ENCODE results near the gene MYO7A. TPM values are rescaled to one million over a fixed set of nuclear protein-coding genes. Genes with fewer than 3 reads are reported as not detected.

Gene MYO7A
- total RNA-seq, 2 experiments from 2014 or later: 0.61 to 0.63 TPM

DNA sequence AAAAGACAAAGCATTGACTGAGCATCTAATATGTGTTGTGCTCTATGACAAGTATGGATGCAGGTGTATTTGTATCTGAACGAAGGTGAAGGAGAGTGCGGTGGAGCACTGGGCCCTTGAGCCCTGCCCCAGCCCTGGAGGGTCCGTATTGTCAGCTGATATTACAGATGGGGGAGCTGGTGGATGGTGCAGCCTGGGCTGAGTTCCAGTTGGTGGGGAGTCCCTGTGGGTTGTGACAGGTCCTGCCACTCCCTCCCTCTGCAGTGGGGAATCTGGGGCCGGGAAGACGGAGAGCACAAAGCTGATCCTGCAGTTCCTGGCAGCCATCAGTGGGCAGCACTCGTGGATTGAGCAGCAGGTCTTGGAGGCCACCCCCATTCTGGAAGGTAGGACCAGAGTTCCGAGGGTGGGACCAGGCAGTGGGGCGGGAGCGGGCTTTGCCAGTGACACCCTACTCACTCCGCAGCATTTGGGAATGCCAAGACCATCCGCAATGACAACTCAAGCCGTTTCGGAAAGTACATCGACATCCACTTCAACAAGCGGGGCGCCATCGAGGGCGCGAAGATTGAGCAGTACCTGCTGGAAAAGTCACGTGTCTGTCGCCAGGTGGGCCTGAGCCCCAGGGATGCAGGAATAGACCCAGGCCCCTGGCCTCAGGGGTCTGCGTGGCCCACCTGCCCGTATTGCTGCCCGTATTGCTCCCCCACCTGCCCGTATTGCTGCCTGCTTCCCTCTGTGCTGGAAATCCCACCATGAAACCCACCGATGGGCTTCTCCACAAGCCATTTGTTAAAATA, 28.6 kb downstream of the MYO7A start:
- intact Hi-C loops (cut with DNase I, micrococcal nuclease): no loop called here
- H3K36me3 ChIP-seq (ENCODE audit: insufficient read depth, low read length): no peaks in the 10 kb centered on the region
- no peaks in the 10 kb centered on the region for H3K9me3 Mint-ChIP-seq
- H3K27me3 Mint-ChIP-seq: no peaks in the 10 kb centered on the region
- no peaks in the 10 kb centered on the region for H3K27me3 ChIP-seq (ENCODE audit: control insufficient read depth in 1 of 2, insufficient read depth in 2 of 2, low read length in 2 of 2)
- no peak overlapping the region for H3K4me3 ChIP-seq (ENCODE audit: low read length)
- DNase-seq (no peak), ATAC-seq (ENCODE audit: poor library complexity) (no peak)
- no peaks in the 10 kb centered on the region for H3K9me3 ChIP-seq (ENCODE audit: control insufficient read depth in 1 of 2, insufficient read depth in 1 of 2, low read length in 2 of 2)
- ChIA-PET CTCF (interaction anchor here (0.6 kb wide), 1 partner anchor 109 kb away, joined by 3 read pairs; no protein-coding TSS in a partner anchor), POLR2A (no interaction called here)
- H3K36me3 Mint-ChIP-seq (ENCODE audit: low read depth): no peaks in the 10 kb centered on the region
- no peak overlapping the region for H3K27ac ChIP-seq (ENCODE audit: low read depth in 1 of 2, low read length in 2 of 2)
- H3K4me1 ChIP-seq (ENCODE audit: insufficient read depth, low read length): peaks cover 36% of the 10 kb centered on the region
- peaks cover 22% of the 10 kb centered on the region for H3K4me1 Mint-ChIP-seq (ENCODE audit: low read depth)
- H3K27ac Mint-ChIP-seq: no peak overlapping the region
- TF ChIP-seq, protein P1, sequence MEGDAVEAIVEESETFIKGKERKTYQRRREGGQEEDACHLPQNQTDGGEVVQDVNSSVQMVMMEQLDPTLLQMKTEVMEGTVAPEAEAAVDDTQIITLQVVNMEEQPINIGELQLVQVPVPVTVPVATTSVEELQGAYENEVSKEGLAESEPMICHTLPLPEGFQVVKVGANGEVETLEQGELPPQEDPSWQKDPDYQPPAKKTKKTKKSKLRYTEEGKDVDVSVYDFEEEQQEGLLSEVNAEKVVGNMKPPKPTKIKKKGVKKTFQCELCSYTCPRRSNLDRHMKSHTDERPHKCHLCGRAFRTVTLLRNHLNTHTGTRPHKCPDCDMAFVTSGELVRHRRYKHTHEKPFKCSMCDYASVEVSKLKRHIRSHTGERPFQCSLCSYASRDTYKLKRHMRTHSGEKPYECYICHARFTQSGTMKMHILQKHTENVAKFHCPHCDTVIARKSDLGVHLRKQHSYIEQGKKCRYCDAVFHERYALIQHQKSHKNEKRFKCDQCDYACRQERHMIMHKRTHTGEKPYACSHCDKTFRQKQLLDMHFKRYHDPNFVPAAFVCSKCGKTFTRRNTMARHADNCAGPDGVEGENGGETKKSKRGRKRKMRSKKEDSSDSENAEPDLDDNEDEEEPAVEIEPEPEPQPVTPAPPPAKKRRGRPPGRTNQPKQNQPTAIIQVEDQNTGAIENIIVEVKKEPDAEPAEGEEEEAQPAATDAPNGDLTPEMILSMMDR (IDR thresholded peaks at IDR 0.05): no peak
- H3K4me3 Mint-ChIP-seq: no peak overlapping the region

DNA sequence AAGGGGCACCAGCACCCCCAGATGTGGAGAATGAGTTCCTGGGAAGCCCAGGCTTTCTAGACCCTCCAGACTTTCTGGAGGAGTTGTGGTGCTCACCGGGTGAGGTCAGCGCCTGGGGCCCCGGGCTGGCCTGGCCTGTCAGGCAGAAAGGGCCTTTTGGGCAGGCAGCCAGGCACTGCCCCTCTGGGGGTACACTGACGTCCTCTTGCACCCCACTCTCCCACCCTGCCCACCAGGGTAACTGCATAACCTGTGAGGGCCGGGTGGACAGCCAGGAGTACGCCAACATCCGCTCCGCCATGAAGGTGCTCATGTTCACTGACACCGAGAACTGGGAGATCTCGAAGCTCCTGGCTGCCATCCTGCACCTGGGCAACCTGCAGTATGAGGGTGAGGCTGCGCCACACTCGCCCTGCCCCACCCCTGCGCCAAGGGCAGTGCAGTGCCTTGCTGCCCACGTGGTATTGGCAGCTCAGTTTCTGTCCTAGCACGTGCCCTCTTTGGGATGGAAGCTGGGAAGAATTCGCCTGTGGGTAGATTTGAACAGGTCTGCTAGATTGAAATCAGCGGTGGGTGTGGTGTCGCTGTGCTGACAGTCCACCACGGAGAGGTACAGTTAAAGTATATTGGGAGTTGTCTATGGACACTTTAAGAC, 30.1 kb downstream of the MYO7A start:
- no peak for ATAC-seq (ENCODE audit: poor library complexity)
- no peaks in the 10 kb centered on the region for H3K27me3 ChIP-seq (ENCODE audit: control insufficient read depth in 1 of 2, insufficient read depth in 2 of 2, low read length in 2 of 2)
- TF ChIP-seq, protein P1 (IDR thresholded peaks at IDR 0.05): no peak
- H3K36me3 ChIP-seq (ENCODE audit: insufficient read depth, low read length): no peaks in the 10 kb centered on the region
- Mint-ChIP-seq H3K4me1 (ENCODE audit: low read depth) (peaks cover 7% of the 10 kb centered on the region), H3K36me3 (ENCODE audit: low read depth) (no peaks in the 10 kb centered on the region), H3K4me3 (no peak overlapping the region), H3K27ac (no peak overlapping the region), H3K27me3 (no peaks in the 10 kb centered on the region), H3K9me3 (no peaks in the 10 kb centered on the region)
- intact Hi-C loops (cut with DNase I, micrococcal nuclease): no loop called here
- H3K4me1 ChIP-seq (ENCODE audit: insufficient read depth, low read length): peaks cover 20% of the 10 kb centered on the region
- DNase-seq: no peak
- H3K4me3 ChIP-seq (ENCODE audit: low read length): no peak overlapping the region
- POLR2A ChIA-PET: no interaction called here
- CTCF ChIA-PET: no interaction called here
- H3K27ac ChIP-seq (ENCODE audit: low read depth in 1 of 2, low read length in 2 of 2): no peak overlapping the region
- no peaks in the 10 kb centered on the region for H3K9me3 ChIP-seq (ENCODE audit: control insufficient read depth in 1 of 2, insufficient read depth in 1 of 2, low read length in 2 of 2)

- TF ChIP-seq, protein P1 (IDR thresholded peaks at IDR 0.05): no peak
- Histone ChIP-seq H3K27me3 (ENCODE audit: control insufficient read depth in 1 of 2, insufficient read depth in 2 of 2, low read length in 2 of 2) (no peaks in the 10 kb centered on the region), H3K27ac (ENCODE audit: low read depth in 1 of 2, low read length in 2 of 2) (no peak overlapping the region), H3K9me3 (ENCODE audit: control insufficient read depth in 1 of 2, insufficient read depth in 1 of 2, low read length in 2 of 2) (no peaks in the 10 kb centered on the region), H3K36me3 (ENCODE audit: insufficient read depth, low read length) (no peaks in the 10 kb centered on the region), H3K4me3 (ENCODE audit: low read length) (no peak overlapping the region), H3K4me1 (ENCODE audit: insufficient read depth, low read length) (peaks cover 8% of the 10 kb centered on the region)
- POLR2A ChIA-PET: no interaction called here
- ATAC-seq (ENCODE audit: poor library complexity) (no peak), DNase-seq (no peak)
- H3K27me3 Mint-ChIP-seq: no peaks in the 10 kb centered on the region
- intact Hi-C loops (cut with DNase I, micrococcal nuclease): no loop called here
- H3K4me3 Mint-ChIP-seq: no peak overlapping the region
- no peaks in the 10 kb centered on the region for H3K9me3 Mint-ChIP-seq
- H3K36me3 Mint-ChIP-seq (ENCODE audit: low read depth): no peaks in the 10 kb centered on the region
- no peak overlapping the region for H3K27ac Mint-ChIP-seq
- CTCF ChIA-PET: no interaction called here
- no peaks in the 10 kb centered on the region for H3K4me1 Mint-ChIP-seq (ENCODE audit: low read depth)
These were observed 31.3 kb downstream of the MYO7A start for GRCh38 chr11:77159219-77159936.

Measured in CD4-positive, alpha-beta T cell (primary cell).